K562 (cell line): ENCODE data around the gene SH3BGRL3. TPM values are rescaled to one million over a fixed set of nuclear protein-coding genes. Genes with fewer than 3 reads are reported as not detected.

Experiments used
- ATAC-seq: fragments of 200-7000 bp; cut with Tn5 transposase; 3 replicates; pipeline ENCODE4 v1.9.1; 2020; ENCODE audit warnings: moderate library complexity
- BruUV-seq: library from RNA; stranded (reverse); fragments of 400-500 nt; replicated peaks from 2 replicates; lab custom pipeline; 2021; lab: Mats Ljungman, UMichigan
- CTCF ChIA-PET: fragments of 300-600 bp; formaldehyde crosslinking; extraction: SDS; loops from one replicate; lab custom pipeline; 2021; ENCODE audit warnings: low intra/inter-chr PET ratio; lab: Yijun Ruan, JAX
- POLR2A ChIA-PET: fragments of 300-600, 350-650 bp; sonication (Branson Sonifier 250); formaldehyde crosslinking; extraction: SDS; loops from one replicate; lab custom pipeline; 2021; ENCODE audit warnings: antibody characterized with exemption, inconsistent platforms; lab: Yijun Ruan, JAX
- DNase-seq, 4 experiments: peaks; one replicate each; pipeline versions ENCODE4 v3.0.0 to v3.0.0-alpha.2; 2011 to 2018; ENCODE audit warnings: low spot score in 3 of 4, mixed read lengths in 3 of 4; ENCODE audit errors: extremely low read depth in 1 of 4
- FAIRE-seq: peaks from 2 replicates; lab custom pipeline; 2011; peaks lifted over from hg19 to GRCh38; lab: Jason Lieb, UNC
- H2AFZ ChIP-seq: 2 replicates; pipeline ENCODE4 v1.6.0; 2011; ENCODE audit warnings: low read depth, low read length, control low read depth, inconsistent platforms
- H3K27ac ChIP-seq: fragments of 200-600 bp; 3 replicates; pipeline ENCODE4 v1.8.0; 2011; ENCODE audit warnings: low read depth, mild to moderate bottlenecking, control low read depth, inconsistent platforms, low read length, moderate library complexity, mixed read lengths; ENCODE audit errors: extremely low read depth
- H3K27me3 ChIP-seq, 2 experiments: fragments of 300-600 bp in 1 of 2; 2 replicates in 1 of 2; 3 replicates in 1 of 2; pipeline versions ENCODE4 v1.6.0 to v1.8.0; 2011; ENCODE audit warnings: inconsistent platforms in 2 of 2, low read length in 2 of 2, mild to moderate bottlenecking in 1 of 2, mixed read lengths in 1 of 2, moderate library complexity in 1 of 2; ENCODE audit not compliant: control insufficient read depth in 2 of 2, insufficient read depth in 2 of 2
- H3K36me3 ChIP-seq: fragments of 300-600 bp; 3 replicates; pipeline ENCODE4 v1.8.0; 2011; ENCODE audit warnings: mild to moderate bottlenecking, low read length, inconsistent platforms; ENCODE audit not compliant: control insufficient read depth, insufficient read depth
- H3K4me1 ChIP-seq, 2 experiments: fragments of 200-600 bp in 1 of 2; replicated peaks in 1 of 2; 2 replicates in 1 of 2; 3 replicates in 1 of 2; pipeline versions ENCODE4 v1.5.1 to v1.8.0; 2011; ENCODE audit warnings: inconsistent platforms in 2 of 2, low read length in 2 of 2, mild to moderate bottlenecking in 1 of 2, mixed read lengths in 1 of 2, moderate library complexity in 1 of 2; ENCODE audit not compliant: control insufficient read depth in 2 of 2, insufficient read depth in 2 of 2
- H3K4me2 ChIP-seq: 2 replicates; pipeline ENCODE4 v1.6.1; 2011; ENCODE audit warnings: low read length, control low read depth, inconsistent platforms, mixed read lengths; ENCODE audit not compliant: insufficient read depth
- H3K4me3 ChIP-seq: fragments of 200-600 bp; sonication (generic), shearing (Covaris generic); 2 replicates; pipeline ENCODE4 v1.5.1; 2016; ENCODE audit warnings: control low read depth, inconsistent platforms
- H3K79me2 ChIP-seq: fragments of 200-600 bp; 3 replicates; pipeline ENCODE4 v1.8.0; 2011; ENCODE audit warnings: low read length, inconsistent platforms; ENCODE audit not compliant: control insufficient read depth, insufficient read depth
- H3K9ac ChIP-seq, 2 experiments: 2 replicates each; pipeline versions ENCODE4 v1.6.0 to v1.6.1; 2011; ENCODE audit warnings: low read depth in 2 of 2, low read length in 2 of 2, control low read depth in 1 of 2, inconsistent platforms in 1 of 2, mild to moderate bottlenecking in 1 of 2, mixed read lengths in 1 of 2; ENCODE audit not compliant: insufficient read depth in 1 of 2
- H3K9me1 ChIP-seq: one replicate; pipeline ENCODE4 v1.6.0; 2011; ENCODE audit warnings: inconsistent platforms, mild to moderate bottlenecking, low read length, moderate library complexity; ENCODE audit not compliant: control insufficient read depth, insufficient read depth
- H3K9me3 ChIP-seq: replicated peaks from 2 replicates; pipeline ENCODE4 v1.5.1; 2011; ENCODE audit warnings: low read depth, low read length, inconsistent platforms; ENCODE audit not compliant: control insufficient read depth, insufficient read depth
- H4K20me1 ChIP-seq: replicated peaks from 2 replicates; pipeline ENCODE4 v1.6.1; 2011; ENCODE audit warnings: low read length, inconsistent platforms, mixed read lengths; ENCODE audit not compliant: control insufficient read depth, insufficient read depth
- ARID2 ChIP-seq: fragments of 450-650 bp; IDR thresholded peaks from 2 replicates; pipeline ENCODE4 v1.6.1; 2017; ENCODE audit warnings: antibody characterized with exemption, mild to moderate bottlenecking
- EGR1 ChIP-seq: fragments of 450-650 bp; conservative IDR thresholded peaks from 2 replicates; pipeline ENCODE4 v1.6.1; 2017; ENCODE audit warnings: mild to moderate bottlenecking
- GATAD2A ChIP-seq: fragments of 450-650 bp; IDR thresholded peaks from 2 replicates; pipeline ENCODE4 v1.6.1; 2017
- NFIC ChIP-seq: fragments of 450-650 bp; IDR thresholded peaks from 2 replicates; pipeline ENCODE4 v1.6.1; 2017; ENCODE audit warnings: mild to moderate bottlenecking, inconsistent platforms
- POLR2A ChIP-seq: fragments of 450-650 bp; conservative IDR thresholded peaks from 2 replicates; pipeline ENCODE4 v1.6.1; 2016
- SRF ChIP-seq, 2 experiments: fragments of 250-450, 450-650 bp in 1 of 2; sonication (Bioruptor Pico) in 1 of 2; sonication (generic) in 1 of 2; formaldehyde crosslinking; IDR thresholded peaks; 2 replicates each; pipeline versions ENCODE4 v1.5.0 to v1.5.1; 2020 to 2022; ENCODE audit warnings: mild to moderate bottlenecking in 1 of 2, missing genetic modification reagents in 1 of 2
- SUPT5H ChIP-seq: fragments of 450-650 bp; IDR thresholded peaks from 2 replicates; pipeline ENCODE4 v1.6.1; 2016
- TEAD4 ChIP-seq, 2 experiments: sonication (generic) in 1 of 2; formaldehyde crosslinking in 1 of 2; IDR thresholded peaks; 2 replicates each; pipeline versions ENCODE4 v1.6.1 to v1.8.0; 2012 to 2022; ENCODE audit warnings: borderline replicate concordance in 1 of 2, inconsistent platforms in 1 of 2, low read length in 1 of 2, mild to moderate bottlenecking in 1 of 2, missing genetic modification reagents in 1 of 2
- WGBS: fragments of 100-300 bp; shearing (Covaris generic); methylation state at CpG from one replicate; pipeline ENCODE4 v1.1.6; 2016; ENCODE audit warnings: low coverage, mixed read lengths; ENCODE audit not compliant: insufficient coverage; ENCODE audit errors: missing lambda C conversion rate; 5-methylcytosine and 5-hydroxymethylcytosine counted together
- in situ Hi-C: fragments of 300-500 bp; cut with MboI; formaldehyde crosslinking; loops from 4 replicates; pipeline ENCODE4 v1.15.0; 2018; ENCODE audit warnings: inconsistent platforms, mixed read lengths
- intact Hi-C: fragments of 100-400 bp; cut with micrococcal nuclease; formaldehyde crosslinking; loops from 2 replicates; pipeline ENCODE4 v1.14.2; 2022
- polyA plus RNA-seq, 8 experiments: library from polyadenylated mRNA; depleted of rRNA in 4 of 8; stranded (reverse) in 5 of 8; unstranded in 3 of 8; fragments of >200 nt; fragmentation: Nextera tagmentation in 2 of 8; fragmentation: Illumina TruSeq in 1 of 8; extraction: Ambion mirVana in 2 of 8; extraction: Trizol in 1 of 8; gene quantifications; 2 replicates each; pipeline versions ENCODE4 v1.2.1 to v1.2.3, GENCODE V29; 2011 to 2014; ENCODE audit warnings: inconsistent platforms in 1 of 8, missing spikeins in 1 of 8
- total RNA-seq, 7 experiments: library from RNA; depleted of rRNA in 6 of 7; stranded (reverse); fragments of >200 nt in 6 of 7; fragmentation: Illumina TruSeq in 2 of 7; extraction: Trizol in 2 of 7; gene quantifications; 2 replicates each; pipeline versions ENCODE4 v1.2.1 to v1.2.3, GENCODE V29; 2011 to 2021; ENCODE audit warnings: low replicate concordance in 1 of 7
- TF ChIP-seq, protein P1 (sequence below): fragments of 450-650 bp; IDR thresholded peaks from 2 replicates; pipeline ENCODE4 v1.6.1; 2017; ENCODE audit warnings: antibody characterized with exemption, mild to moderate bottlenecking
- TF ChIP-seq, protein P2 (sequence below): fragments of 450-650 bp; formaldehyde crosslinking; conservative IDR thresholded peaks from 2 replicates; pipeline ENCODE4 v1.4.0; 2022; ENCODE audit warnings: mild to moderate bottlenecking, missing genetic modification characterization

SH3BGRL3 gene
- total and polyA plus RNA-seq, 9 of the 15 experiments (the other 6 are each of a cell fraction or from before 2014, with no cell fraction given), result 30.3 to 140 (median 54.2) TPM

DNA sequence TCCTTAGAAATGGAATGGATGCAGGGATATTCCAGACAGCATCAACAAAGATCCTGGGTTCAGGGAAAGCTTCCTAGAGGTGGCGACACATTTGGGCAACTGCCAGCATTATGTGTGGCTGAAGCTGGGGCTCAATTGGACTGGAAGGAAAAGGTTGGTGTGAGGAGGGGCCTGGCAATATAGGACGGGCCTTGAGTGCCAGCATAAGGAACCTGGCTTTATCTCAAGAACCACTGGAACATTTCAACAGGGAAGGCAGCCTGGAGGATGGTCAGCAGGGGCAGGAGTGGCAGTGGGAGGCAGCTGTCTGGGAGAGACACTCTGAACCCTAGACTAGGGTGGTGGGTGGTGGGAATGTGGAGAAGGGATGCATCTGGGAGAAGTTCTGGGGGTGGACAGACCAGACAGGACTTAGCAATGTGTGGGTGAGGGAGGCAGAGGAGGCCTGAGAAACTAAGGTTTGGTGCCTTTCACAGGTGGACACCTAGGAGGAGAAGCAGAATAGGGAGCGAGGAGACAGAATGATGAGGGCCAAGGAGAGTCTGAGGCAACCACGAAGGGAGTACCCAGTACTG lies 3.5 kb downstream of the SH3BGRL3 start:
- intact Hi-C loops (no loop called here), in situ Hi-C loops (no loop called here)
- WGBS, result 72% methylated on average over 4 of the region's 4 CpGs
- no peak for FAIRE-seq
- 0 out of 2 replicates have a peak, but pooled peaks cover 4% of the 10 kb centered on the region for H4K20me1 ChIP-seq
- ChIA-PET CTCF (interaction anchor here (0.9 kb wide), 1 partner anchor 81 kb away, joined by 3 read pairs; no protein-coding TSS in a partner anchor), POLR2A (interaction anchor here (0.7 to 1.8 kb wide), 3 partner anchors 12 to 121 kb away, joined by 3 to 8 read pairs (median 4); no protein-coding TSS in a partner anchor)
- TF ChIP-seq NFIC (peak; percentile 61), GATAD2A (no peak), ARID2 (no peak), SUPT5H (peak; percentile 55; the same call in 1 of the 2 replicates), TEAD4 (IDR thresholded peaks at IDR 0.05; ENCODE audit: low read length) (no peak), TEAD4 (CRISPR knock-in tag; IDR thresholded peaks at IDR 0.05; ENCODE audit: borderline replicate concordance) (no peak), EGR1 (0 out of 2 replicates have a peak, but pooled peaks have one; percentile 28), POLR2A (peak; percentile 41; the same call in 1 of the 2 replicates), SRF (CRISPR knock-in tag; IDR thresholded peaks at IDR 0.05) (peak in 1 of 2 experiments; percentile 35; a peak in 1 of 4 replicates)
- TF ChIP-seq, protein P1, sequence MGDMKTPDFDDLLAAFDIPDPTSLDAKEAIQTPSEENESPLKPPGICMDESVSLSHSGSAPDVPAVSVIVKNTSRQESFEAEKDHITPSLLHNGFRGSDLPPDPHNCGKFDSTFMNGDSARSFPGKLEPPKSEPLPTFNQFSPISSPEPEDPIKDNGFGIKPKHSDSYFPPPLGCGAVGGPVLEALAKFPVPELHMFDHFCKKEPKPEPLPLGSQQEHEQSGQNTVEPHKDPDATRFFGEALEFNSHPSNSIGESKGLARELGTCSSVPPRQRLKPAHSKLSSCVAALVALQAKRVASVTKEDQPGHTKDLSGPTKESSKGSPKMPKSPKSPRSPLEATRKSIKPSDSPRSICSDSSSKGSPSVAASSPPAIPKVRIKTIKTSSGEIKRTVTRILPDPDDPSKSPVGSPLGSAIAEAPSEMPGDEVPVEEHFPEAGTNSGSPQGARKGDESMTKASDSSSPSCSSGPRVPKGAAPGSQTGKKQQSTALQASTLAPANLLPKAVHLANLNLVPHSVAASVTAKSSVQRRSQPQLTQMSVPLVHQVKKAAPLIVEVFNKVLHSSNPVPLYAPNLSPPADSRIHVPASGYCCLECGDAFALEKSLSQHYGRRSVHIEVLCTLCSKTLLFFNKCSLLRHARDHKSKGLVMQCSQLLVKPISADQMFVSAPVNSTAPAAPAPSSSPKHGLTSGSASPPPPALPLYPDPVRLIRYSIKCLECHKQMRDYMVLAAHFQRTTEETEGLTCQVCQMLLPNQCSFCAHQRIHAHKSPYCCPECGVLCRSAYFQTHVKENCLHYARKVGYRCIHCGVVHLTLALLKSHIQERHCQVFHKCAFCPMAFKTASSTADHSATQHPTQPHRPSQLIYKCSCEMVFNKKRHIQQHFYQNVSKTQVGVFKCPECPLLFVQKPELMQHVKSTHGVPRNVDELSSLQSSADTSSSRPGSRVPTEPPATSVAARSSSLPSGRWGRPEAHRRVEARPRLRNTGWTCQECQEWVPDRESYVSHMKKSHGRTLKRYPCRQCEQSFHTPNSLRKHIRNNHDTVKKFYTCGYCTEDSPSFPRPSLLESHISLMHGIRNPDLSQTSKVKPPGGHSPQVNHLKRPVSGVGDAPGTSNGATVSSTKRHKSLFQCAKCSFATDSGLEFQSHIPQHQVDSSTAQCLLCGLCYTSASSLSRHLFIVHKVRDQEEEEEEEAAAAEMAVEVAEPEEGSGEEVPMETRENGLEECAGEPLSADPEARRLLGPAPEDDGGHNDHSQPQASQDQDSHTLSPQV, result no peak
- TF ChIP-seq, protein P2, sequence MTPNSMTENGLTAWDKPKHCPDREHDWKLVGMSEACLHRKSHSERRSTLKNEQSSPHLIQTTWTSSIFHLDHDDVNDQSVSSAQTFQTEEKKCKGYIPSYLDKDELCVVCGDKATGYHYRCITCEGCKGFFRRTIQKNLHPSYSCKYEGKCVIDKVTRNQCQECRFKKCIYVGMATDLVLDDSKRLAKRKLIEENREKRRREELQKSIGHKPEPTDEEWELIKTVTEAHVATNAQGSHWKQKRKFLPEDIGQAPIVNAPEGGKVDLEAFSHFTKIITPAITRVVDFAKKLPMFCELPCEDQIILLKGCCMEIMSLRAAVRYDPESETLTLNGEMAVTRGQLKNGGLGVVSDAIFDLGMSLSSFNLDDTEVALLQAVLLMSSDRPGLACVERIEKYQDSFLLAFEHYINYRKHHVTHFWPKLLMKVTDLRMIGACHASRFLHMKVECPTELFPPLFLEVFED (CRISPR knock-in tag), result 0 out of 2 replicates have a peak, but pooled peaks have one; percentile 6
- peaks cover 5% of the 10 kb centered on the region for H3K9me1 ChIP-seq
- peak in 1 of 4 experiments; percentile 25 for DNase-seq
- BruUV-seq, result no TSS peak
- peak overlapping the region in 1 of 2 experiments; percentile 61; a peak in 1 of 4 replicates for H3K9ac ChIP-seq
- no peak overlapping the region for H3K4me3 ChIP-seq
- peaks cover 24% of the 10 kb centered on the region; the same call in 2 of the 3 replicates for H3K79me2 ChIP-seq
- H3K27me3 ChIP-seq, result no peaks in the 10 kb centered on the region
- H2AFZ ChIP-seq, result no peak overlapping the region
- H3K27ac ChIP-seq, result peak overlapping the region; percentile 86
- ATAC-seq, result no peak
- H3K4me1 ChIP-seq, result peaks cover 85 to 99% of the 10 kb centered on the region in 2 experiments
- peaks cover 46% of the 10 kb centered on the region for H3K36me3 ChIP-seq
- no peak overlapping the region for H3K4me2 ChIP-seq
- no peaks in the 10 kb centered on the region for H3K9me3 ChIP-seq
